ENCODE data around the gene NAA38.
"Not testable (repeated sequence)": the region's sequence is repeated elsewhere in the genome, so short reads cannot be mapped to it uniquely, and the experiment has no call there.

NAA38 gene

DNA sequence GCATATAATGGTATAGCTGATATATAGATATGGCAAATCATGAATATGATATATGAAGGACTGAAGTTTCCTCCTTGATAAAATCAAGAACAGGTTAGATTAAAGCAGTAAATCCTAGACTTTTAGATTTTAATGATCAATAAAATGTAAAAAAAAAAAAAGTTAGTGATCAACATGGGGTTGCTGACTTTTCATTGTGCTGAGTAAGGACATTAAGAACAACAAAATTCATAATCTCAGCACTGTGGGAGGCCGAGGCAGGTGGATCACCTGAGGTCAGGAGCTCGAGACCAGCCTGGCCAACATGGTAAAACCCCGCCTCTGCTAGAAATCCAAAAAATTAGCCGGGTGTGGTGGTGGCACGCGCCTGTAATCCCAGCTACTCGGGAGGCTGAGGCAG is 20.9 kb upstream of the NAA38 start:
- intact Hi-C loops (cut with DNase I; ENCODE audit: low total_unique reads) = no loop called here

DNA sequence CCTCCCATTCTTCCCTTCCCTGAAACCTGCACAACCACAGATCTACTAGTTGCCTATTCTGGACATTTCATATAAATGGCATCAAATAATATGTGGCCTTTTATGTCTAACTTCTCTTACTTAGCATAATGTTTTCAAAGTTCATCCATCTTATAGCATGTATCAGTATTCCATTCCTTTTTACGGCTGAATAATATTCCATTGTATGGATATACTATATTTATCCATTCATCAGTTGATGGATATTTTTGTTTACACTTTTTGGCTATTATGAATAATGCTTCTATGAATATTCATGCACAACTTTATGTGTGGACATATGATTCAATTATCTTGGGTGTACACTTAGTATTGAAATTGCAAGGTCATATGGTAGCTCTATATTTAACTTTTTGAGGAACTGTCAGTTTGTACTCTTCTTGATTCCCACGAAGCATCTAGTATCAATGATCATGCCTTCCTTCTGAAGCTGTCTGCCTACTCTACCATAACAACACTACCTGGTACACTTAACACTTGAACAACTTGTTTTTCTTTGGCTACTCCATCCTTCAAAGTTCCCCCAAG is 18.5 kb upstream of the NAA38 start:
- H3K27me3 ChIP-seq = no peaks in the 10 kb centered on the region
- no peak for DNase-seq

More for the DNA sequence above, 20.9 kb upstream of the NAA38 start:
- Histone ChIP-seq H3K27ac (no peak overlapping the region), H3K27me3 (peaks cover 0 to 12% of the 10 kb centered on the region in 2 donors), H3K9me3 (no peaks in the 10 kb centered on the region), H3K4me3 (no peak overlapping the region), H3K4me1 (peaks cover 0 to 6% (median 0%) of the 10 kb centered on the region in 4 donors), H3K36me3 (peaks cover 0 to 16% (median 6%) of the 10 kb centered on the region in 3 donors)
- TF ChIP-seq, protein P1, sequence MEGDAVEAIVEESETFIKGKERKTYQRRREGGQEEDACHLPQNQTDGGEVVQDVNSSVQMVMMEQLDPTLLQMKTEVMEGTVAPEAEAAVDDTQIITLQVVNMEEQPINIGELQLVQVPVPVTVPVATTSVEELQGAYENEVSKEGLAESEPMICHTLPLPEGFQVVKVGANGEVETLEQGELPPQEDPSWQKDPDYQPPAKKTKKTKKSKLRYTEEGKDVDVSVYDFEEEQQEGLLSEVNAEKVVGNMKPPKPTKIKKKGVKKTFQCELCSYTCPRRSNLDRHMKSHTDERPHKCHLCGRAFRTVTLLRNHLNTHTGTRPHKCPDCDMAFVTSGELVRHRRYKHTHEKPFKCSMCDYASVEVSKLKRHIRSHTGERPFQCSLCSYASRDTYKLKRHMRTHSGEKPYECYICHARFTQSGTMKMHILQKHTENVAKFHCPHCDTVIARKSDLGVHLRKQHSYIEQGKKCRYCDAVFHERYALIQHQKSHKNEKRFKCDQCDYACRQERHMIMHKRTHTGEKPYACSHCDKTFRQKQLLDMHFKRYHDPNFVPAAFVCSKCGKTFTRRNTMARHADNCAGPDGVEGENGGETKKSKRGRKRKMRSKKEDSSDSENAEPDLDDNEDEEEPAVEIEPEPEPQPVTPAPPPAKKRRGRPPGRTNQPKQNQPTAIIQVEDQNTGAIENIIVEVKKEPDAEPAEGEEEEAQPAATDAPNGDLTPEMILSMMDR (IDR thresholded peaks at IDR 0.05) = no peak
- no peak for DNase-seq

DNA sequence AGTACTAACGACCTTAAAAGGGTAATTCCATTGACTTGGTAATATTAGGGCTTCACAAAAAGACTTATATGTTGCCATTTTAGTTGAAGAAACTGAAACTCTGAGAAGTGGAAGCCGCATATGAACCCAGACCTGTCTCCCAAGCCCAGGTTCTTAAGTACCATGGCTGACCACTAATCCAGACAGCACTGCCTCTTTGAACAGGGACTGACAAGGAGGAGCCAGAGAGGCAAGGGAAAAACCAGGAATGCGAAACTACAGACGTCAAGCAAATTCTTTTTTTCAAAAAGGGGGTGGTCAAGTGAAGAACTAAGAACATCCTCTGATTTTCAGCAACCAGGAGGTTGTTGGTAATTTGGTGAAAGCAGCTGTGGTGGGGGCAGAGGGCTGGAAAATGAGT is 15.7 kb upstream of the NAA38 start:
- Histone ChIP-seq H3K4me1 (no peaks in the 10 kb centered on the region), H3K4me3 (no peak overlapping the region), H3K9me3 (no peaks in the 10 kb centered on the region), H3K27ac (no peak overlapping the region), H3K27me3 (no peaks in the 10 kb centered on the region), H3K36me3 (no peaks in the 10 kb centered on the region)
- TF ChIP-seq, protein P1 (IDR thresholded peaks at IDR 0.05) = no peak
- intact Hi-C loops (cut with DNase I; ENCODE audit: low total_unique reads) = no loop called here
- DNase-seq = no peak

More for the DNA sequence above, 18.5 kb upstream of the NAA38 start:
- Histone ChIP-seq H3K36me3 (peaks cover 0 to 13% (median 6%) of the 10 kb centered on the region in 3 donors), H3K4me3 (no peak overlapping the region), H3K4me1 (no peaks in the 10 kb centered on the region), H3K27ac (no peak overlapping the region), H3K9me3 (no peaks in the 10 kb centered on the region)
- intact Hi-C loops (cut with DNase I; ENCODE audit: low total_unique reads) = no loop called here
- TF ChIP-seq, protein P1 (IDR thresholded peaks at IDR 0.05) = no peak

DNA sequence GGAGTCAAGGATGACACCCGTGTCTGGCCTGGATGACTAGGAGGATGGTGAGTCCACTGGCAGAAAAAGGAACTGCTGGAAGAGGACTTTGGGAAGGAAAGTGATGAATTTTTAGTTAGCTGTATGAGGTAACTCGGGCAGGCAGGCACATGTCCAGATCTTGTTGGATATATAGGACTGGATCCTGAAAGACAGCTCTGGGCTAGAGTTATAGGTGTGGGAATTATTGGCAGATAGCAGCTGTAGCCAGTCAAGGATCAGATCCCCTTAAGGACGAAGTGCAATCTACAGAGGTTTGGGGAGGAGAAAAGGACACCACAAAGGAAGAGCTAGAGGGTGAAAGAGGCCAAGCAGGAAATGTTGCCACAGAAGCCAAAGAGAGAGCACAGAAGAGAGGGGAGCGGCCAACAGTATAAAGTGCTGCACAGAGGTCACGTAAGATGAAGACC is 10.5 kb upstream of the NAA38 start:
- intact Hi-C loops (cut with DNase I; ENCODE audit: low total_unique reads) = no loop called here
- H3K9me3 ChIP-seq = no peaks in the 10 kb centered on the region
- TF ChIP-seq, protein P1 (IDR thresholded peaks at IDR 0.05) = no peak
- DNase-seq = no peak
- no peaks in the 10 kb centered on the region for H3K27me3 ChIP-seq
- peaks cover 0 to 5% (median 0%) of the 10 kb centered on the region in 3 donors for H3K36me3 ChIP-seq
- no peaks in the 10 kb centered on the region for H3K4me1 ChIP-seq
- no peak overlapping the region for H3K4me3 ChIP-seq
- no peak overlapping the region for H3K27ac ChIP-seq

DNA sequence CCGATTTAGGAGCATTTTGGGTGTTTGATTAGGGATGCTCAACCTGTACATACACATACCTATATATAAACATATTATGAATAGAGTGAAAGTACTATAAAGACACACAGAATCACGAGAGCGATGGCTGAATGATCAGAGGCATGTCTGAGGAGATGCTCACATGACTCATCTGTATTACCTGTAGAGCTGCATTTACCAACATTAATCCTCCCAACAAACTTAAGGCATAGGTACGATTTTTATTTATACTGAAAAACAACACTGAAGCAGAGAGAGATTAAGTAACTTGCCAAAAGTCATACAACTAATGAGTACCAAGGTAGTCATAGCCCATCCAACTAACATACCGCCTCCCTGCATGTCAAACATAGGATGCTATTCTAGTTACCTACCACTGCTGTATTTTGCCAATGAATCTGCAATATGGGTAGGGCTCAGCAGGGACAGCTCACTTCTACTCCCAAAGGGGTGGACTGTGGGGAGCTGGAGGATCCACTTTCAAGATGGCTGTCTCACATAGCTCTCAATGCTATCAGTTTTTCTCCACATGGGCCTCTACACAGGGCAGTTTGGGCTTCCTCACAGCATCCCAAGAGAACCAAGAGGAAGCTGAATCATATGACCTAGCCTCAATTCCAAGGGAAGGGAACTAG is 7.8 kb upstream of the NAA38 start:
- H3K9me3 ChIP-seq = no peaks in the 10 kb centered on the region
- TF ChIP-seq, protein P1 (IDR thresholded peaks at IDR 0.05) = no peak
- H3K27me3 ChIP-seq = no peaks in the 10 kb centered on the region
- H3K4me1 ChIP-seq = no peaks in the 10 kb centered on the region
- H3K36me3 ChIP-seq = peaks cover 0 to 9% (median 0%) of the 10 kb centered on the region in 3 donors
- intact Hi-C loops (cut with DNase I; ENCODE audit: low total_unique reads) = loop anchor here (5.0 kb wide), 2 partner anchors 32 to 122 kb away; no protein-coding TSS in a partner anchor
- no peak for DNase-seq
- H3K27ac ChIP-seq = no peak overlapping the region
- no peak overlapping the region for H3K4me3 ChIP-seq

DNA sequence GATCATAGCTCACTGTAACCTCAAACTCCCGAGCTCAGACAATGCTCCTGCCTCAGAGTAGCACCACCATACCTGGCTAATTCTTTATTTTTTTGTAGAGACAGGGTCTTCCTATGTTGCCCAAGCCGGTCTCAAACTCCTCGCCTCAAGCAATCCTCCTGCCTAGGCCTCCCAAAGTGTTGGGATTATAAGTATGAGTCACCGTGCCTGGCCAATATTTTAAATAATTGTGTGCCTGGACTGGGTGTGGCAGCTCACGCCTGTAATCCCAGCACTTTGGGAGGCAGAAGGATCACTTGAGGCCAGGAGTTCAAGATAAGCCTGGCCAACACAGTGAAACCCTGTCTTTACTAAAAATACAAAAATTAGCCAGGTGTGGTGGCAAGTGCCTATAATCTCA is 7.0 kb upstream of the NAA38 start:
- H3K27ac ChIP-seq, H3K27me3 ChIP-seq, H3K4me3 ChIP-seq, H3K9me3 ChIP-seq, H3K4me1 ChIP-seq, H3K36me3 ChIP-seq, DNase-seq: not testable (repeated sequence)
- intact Hi-C loops (cut with DNase I; ENCODE audit: low total_unique reads) = loop anchor here (5.0 kb wide), 2 partner anchors 33 to 123 kb away; no protein-coding TSS in a partner anchor

All from tibial artery (tissue), 4 donors.